B cell (primary cell): Measurements from ENCODE around the gene MPV17L. TPM values are rescaled to one million over a fixed set of nuclear protein-coding genes. Genes with fewer than 3 reads are reported as not detected.

Source experiments
- ATAC-seq: fragments of 200-7000 bp; cut with Tn5 transposase; one replicate; pipeline ENCODE4 v1.10.0; 2021; ENCODE audit warnings: low read depth, mild to moderate bottlenecking, moderate number of reproducible peaks, moderate library complexity
- CTCF ChIA-PET: fragments of 350-600 bp; sonication (Branson Sonifier 250); formaldehyde crosslinking; loops from one replicate; lab custom pipeline; 2021; ENCODE audit warnings: antibody characterized with exemption, inconsistent platforms; lab: Charles Lee
- POLR2A ChIA-PET: fragments of 350-600 bp; sonication (Branson Sonifier 250); formaldehyde crosslinking; loops from one replicate; lab custom pipeline; 2021; ENCODE audit warnings: antibody characterized with exemption; lab: Charles Lee
- DNase-seq: peaks from one replicate; pipeline ENCODE4 v3.0.0; 2013
- H2AFZ ChIP-seq: 2 replicates; pipeline ENCODE4 v1.6.1; 2012; ENCODE audit warnings: mild to moderate bottlenecking, low read depth, low read length; ENCODE audit not compliant: insufficient read depth, poor library complexity, severe bottlenecking
- H3K27ac ChIP-seq, 2 donors: 1 replicate in 1 of 2; 2 replicates in 1 of 2; pipeline ENCODE4 v1.5.1; 2012 to 2013; ENCODE audit warnings: low read length in 2 of 2, mild to moderate bottlenecking in 2 of 2, moderate library complexity in 1 of 2
- H3K27me3 ChIP-seq, 4 experiments: fragments of 200-600 bp in 1 of 4; sonication (generic) in 1 of 4; replicated peaks in 1 of 4; 1 replicate in 2 of 4; 2 replicates in 2 of 4; pipeline versions ENCODE4 v1.6.1 to v1.7.0; 2013 to 2016; ENCODE audit warnings: low read length in 3 of 4, mild to moderate bottlenecking in 2 of 4, mixed read lengths in 1 of 4, moderate library complexity in 1 of 4; ENCODE audit not compliant: insufficient read depth in 4 of 4, control insufficient read depth in 3 of 4; ENCODE audit errors: control extremely low read depth in 1 of 4
- H3K36me3 ChIP-seq, 2 experiments: replicated peaks in 1 of 2; 1 replicate in 1 of 2; 2 replicates in 1 of 2; pipeline versions ENCODE4 v1.6.1 to v1.7.1; 2013; ENCODE audit warnings: low read length in 1 of 2; ENCODE audit not compliant: insufficient read depth in 2 of 2, control insufficient read depth in 1 of 2; ENCODE audit errors: control extremely low read depth in 1 of 2, extremely low read depth in 1 of 2
- H3K4me1 ChIP-seq, 2 donors: fragments of 200-600 bp in 1 of 2; sonication (generic) in 1 of 2; 1 replicate in 1 of 2; 2 replicates in 1 of 2; pipeline versions ENCODE4 v1.5.1 to v1.6.1; 2013 to 2017; ENCODE audit warnings: low read length in 2 of 2; ENCODE audit not compliant: control insufficient read depth in 2 of 2, insufficient read depth in 2 of 2
- H3K4me2 ChIP-seq: replicated peaks from 2 replicates; pipeline ENCODE3; 2012; ENCODE audit warnings: mild to moderate bottlenecking, low read depth, low read length; ENCODE audit not compliant: poor library complexity, severe bottlenecking
- H3K4me3 ChIP-seq, 5 experiments: fragments of 200-600 bp in 1 of 5; sonication (generic) in 1 of 5; 1 replicate in 3 of 5; 2 replicates in 2 of 5; pipeline versions ENCODE4 v1.5.1 to v1.7.0; 2011 to 2016; ENCODE audit warnings: low read length in 4 of 5, mild to moderate bottlenecking in 4 of 5, low read depth in 2 of 5, control low read depth in 1 of 5, moderate library complexity in 1 of 5; ENCODE audit not compliant: insufficient read depth in 1 of 5; ENCODE audit errors: control extremely low read depth in 1 of 5, extremely low read depth in 1 of 5
- H3K79me2 ChIP-seq: fragments of 200-600 bp; sonication (generic); one replicate; pipeline ENCODE4 v1.6.0; 2016; ENCODE audit warnings: low read length; ENCODE audit not compliant: control insufficient read depth, insufficient read depth
- H3K9ac ChIP-seq: fragments of 200-600 bp; sonication (generic); 2 replicates; pipeline ENCODE4 v1.6.1; 2017; ENCODE audit warnings: mild to moderate bottlenecking, low read length, moderate library complexity
- H3K9me3 ChIP-seq, 3 donors: one replicate each; pipeline versions ENCODE4 v1.6.1 to v1.7.1; 2013; ENCODE audit warnings: low read length in 2 of 3; ENCODE audit not compliant: control insufficient read depth in 2 of 3, insufficient read depth in 1 of 3; ENCODE audit errors: control extremely low read depth in 1 of 3
- H4K20me1 ChIP-seq: 2 replicates; pipeline ENCODE4 v1.6.0; 2012; ENCODE audit warnings: mild to moderate bottlenecking, low read length; ENCODE audit not compliant: insufficient read depth, control insufficient read depth, poor library complexity, severe bottlenecking
- H3K27ac Mint-ChIP-seq: one replicate; pipeline ENCODE4 v1.8.0; 2021; ENCODE audit warnings: mixed read lengths
- H3K27me3 Mint-ChIP-seq: one replicate; pipeline ENCODE4 v1.8.0; 2021; ENCODE audit warnings: mixed read lengths
- H3K4me1 Mint-ChIP-seq: one replicate; pipeline ENCODE4 v1.8.0; 2021; ENCODE audit warnings: mixed read lengths
- H3K4me3 Mint-ChIP-seq: one replicate; pipeline ENCODE4 v1.8.0; 2021; ENCODE audit warnings: mixed read lengths
- H3K9me3 Mint-ChIP-seq: one replicate; pipeline ENCODE4 v1.8.0; 2022; ENCODE audit warnings: mixed read lengths; ENCODE audit not compliant: insufficient read depth
- CTCF ChIP-seq: fragments of 200-600 bp; IDR thresholded peaks from one replicate; pipeline ENCODE4 v1.8.0; 2022; ENCODE audit warnings: antibody characterized with exemption, mild to moderate bottlenecking
- EZH2 ChIP-seq: IDR thresholded peaks from 2 replicates; pipeline ENCODE4 v1.6.1; 2012; ENCODE audit warnings: borderline replicate concordance, low read depth, mild to moderate bottlenecking, moderate library complexity, low read length; ENCODE audit not compliant: insufficient read depth, poor library complexity, severe bottlenecking
- WGBS: methylation state at CpG from one replicate; pipeline ENCODE4 v1.1.5; 2013; ENCODE audit warnings: missing lambda C conversion rate; ENCODE audit not compliant: insufficient coverage; 5-methylcytosine and 5-hydroxymethylcytosine counted together
- intact Hi-C: fragments of 100-400 bp; cut with micrococcal nuclease; formaldehyde crosslinking; loops from one replicate; pipeline ENCODE4 v1.10.0; 2022
- polyA plus RNA-seq: library from polyadenylated mRNA; depleted of rRNA; stranded (reverse); fragments of >200 nt; gene quantifications from 2 replicates; pipeline ENCODE4 v1.2.3, GENCODE V29; 2012
- total RNA-seq, 2 donors: library from RNA; stranded (reverse); fragments of 120-200 nt in 1 of 2; gene quantifications; 1 replicate in 1 of 2; 2 replicates in 1 of 2; pipeline versions ENCODE4 v1.2.3 to v1.2.4, GENCODE V29; 2013 to 2022

Gene MPV17L
- total and polyA plus RNA-seq, 2 donors (not counting 1 experiment from before 2014, with no cell fraction given), result 0.06 to 0.27 TPM

- Mint-ChIP-seq H3K27ac (no peak overlapping the region), H3K4me3 (no peak overlapping the region), H3K9me3 (peaks cover 6% of the 10 kb centered on the region), H3K27me3 (peaks cover 4% of the 10 kb centered on the region), H3K4me1 (no peaks in the 10 kb centered on the region)
- no peak overlapping the region for H3K9ac ChIP-seq
- H3K4me1 ChIP-seq, result no peaks in the 10 kb centered on the region
- no peak overlapping the region for H3K4me2 ChIP-seq
- no peak for DNase-seq
- no peaks in the 10 kb centered on the region for H4K20me1 ChIP-seq
- H3K27me3 ChIP-seq, result peaks cover 0 to 3% (median 0%) of the 10 kb centered on the region in 4 experiments
- no peaks in the 10 kb centered on the region for H3K36me3 ChIP-seq
- H3K79me2 ChIP-seq, result no peaks in the 10 kb centered on the region
- intact Hi-C loops, result no loop called here
- peaks cover 0 to 10% (median 9%) of the 10 kb centered on the region in 3 donors for H3K9me3 ChIP-seq
- no CpG with 5 or more reads among the region's 4 CpGs for WGBS
- CTCF ChIA-PET, result interaction anchor here (0.7 to 3.7 kb wide), 2 partner anchors 17 to 253 kb away, joined by 5 to 15 read pairs; no protein-coding TSS in a partner anchor
- no peak overlapping the region for H3K27ac ChIP-seq
- H2AFZ ChIP-seq, result no peak overlapping the region
- POLR2A ChIA-PET, result no interaction called here
- TF ChIP-seq EZH2, result no peak
- no peak for TF ChIP-seq CTCF
- H3K4me3 ChIP-seq, result no peak overlapping the region
- ATAC-seq, result no peak
These were observed 48.2 kb downstream of the MPV17L start for GRCh38 chr16:15443753-15444152.

GRCh38 chr16:15444264-15444663 is 48.7 kb downstream of the MPV17L start:
- CTCF ChIA-PET, result interaction anchor here (1.5 to 3.7 kb wide), 2 partner anchors 17 to 260 kb away, joined by 3 to 15 read pairs; no protein-coding TSS in a partner anchor
- Histone ChIP-seq H2AFZ (no peak overlapping the region), H3K9ac (no peak overlapping the region), H3K36me3 (no peaks in the 10 kb centered on the region), H3K4me1 (no peaks in the 10 kb centered on the region), H3K79me2 (no peaks in the 10 kb centered on the region), H3K9me3 (peaks cover 0 to 10% (median 9%) of the 10 kb centered on the region in 3 donors), H3K4me2 (no peak overlapping the region), H3K4me3 (no peak overlapping the region), H3K27ac (no peak overlapping the region), H3K27me3 (peaks cover 0 to 3% (median 0%) of the 10 kb centered on the region in 4 experiments), H4K20me1 (no peaks in the 10 kb centered on the region)
- Mint-ChIP-seq H3K27ac (no peak overlapping the region), H3K4me1 (no peaks in the 10 kb centered on the region), H3K27me3 (peaks cover 4% of the 10 kb centered on the region), H3K9me3 (peaks cover 6% of the 10 kb centered on the region), H3K4me3 (no peak overlapping the region)
- intact Hi-C loops, result no loop called here
- WGBS, result 100% methylated on average over 2 of the region's 3 CpGs
- DNase-seq, result no peak
- TF ChIP-seq CTCF (no peak), EZH2 (no peak)
- no peak for ATAC-seq
- POLR2A ChIA-PET, result no interaction called here
